ENCODE results near the gene UBAP1L.

Gene UBAP1L

GRCh38 chr15:65134538-65134937, 19.5 kb upstream of the UBAP1L start:
- DNase-seq (no peak), ATAC-seq (ENCODE audit: insufficient read depth, low read depth) (no peak)
- Histone ChIP-seq H3K9ac (ENCODE audit: low read depth, low read length) (peak overlapping the region; percentile 94), H3K4me1 (ENCODE audit: insufficient read depth, low read length) (peaks cover 23% of the 10 kb centered on the region), H4K20me1 (ENCODE audit: insufficient read depth, low read length) (peaks cover 17% of the 10 kb centered on the region; the same call in 1 of the 2 replicates), H3K27me3 (ENCODE audit: insufficient read depth, low read length, poor library complexity) (no peaks in the 10 kb centered on the region), H3K4me2 (ENCODE audit: insufficient read depth, low read length) (peak overlapping the region; percentile 90), H3K36me3 (ENCODE audit: insufficient read depth, low read length) (peaks cover 12% of the 10 kb centered on the region), H2AFZ (ENCODE audit: low read depth, low read length) (no peak overlapping the region; the same call in 1 of the 2 replicates), H3K4me3 (ENCODE audit: low read depth in 1 of 2, low read length in 2 of 2) (peak overlapping the region; percentile 73 to 78; a peak in 3 of 4 replicates), H3K79me2 (ENCODE audit: insufficient read depth, low read length) (peaks cover 33% of the 10 kb centered on the region), H3K27ac (ENCODE audit: low read length) (no peak overlapping the region), H3K9me3 (ENCODE audit: insufficient read depth, low read length, severe bottlenecking) (peaks cover 3% of the 10 kb centered on the region)
- TF ChIP-seq CTCF (IDR thresholded peaks at IDR 0.05; ENCODE audit: borderline replicate concordance, extremely low read depth, low read length, poor library complexity, severe bottlenecking) (no peak), EZH2 (IDR thresholded peaks at IDR 0.05; ENCODE audit: borderline replicate concordance, low read depth, low read length, severe bottlenecking) (no peak)

- H3K4me1 ChIP-seq (ENCODE audit: insufficient read depth, low read length): peaks cover 23% of the 10 kb centered on the region
- no peak for TF ChIP-seq CTCF (IDR thresholded peaks at IDR 0.05; ENCODE audit: borderline replicate concordance, extremely low read depth, low read length, poor library complexity, severe bottlenecking)
- no peak for TF ChIP-seq EZH2 (IDR thresholded peaks at IDR 0.05; ENCODE audit: borderline replicate concordance, low read depth, low read length, severe bottlenecking)
- H3K4me2 ChIP-seq (ENCODE audit: insufficient read depth, low read length): peak within 1 kb of the TSS; percentile 90
- H2AFZ ChIP-seq (ENCODE audit: low read depth, low read length): peak within 1 kb of the TSS; percentile 91
- H3K36me3 ChIP-seq (ENCODE audit: insufficient read depth, low read length): peaks cover 21% of the 10 kb centered on the region
- H3K27me3 ChIP-seq (ENCODE audit: insufficient read depth, low read length, poor library complexity): no peaks in the 10 kb centered on the region
- H3K9me3 ChIP-seq (ENCODE audit: insufficient read depth, low read length, severe bottlenecking): peaks cover 3% of the 10 kb centered on the region
- H3K4me3 ChIP-seq (ENCODE audit: low read depth in 1 of 2, low read length in 2 of 2): peak within 1 kb of the TSS; percentile 73 to 78; a peak in 3 of 4 replicates
- H3K27ac ChIP-seq (ENCODE audit: low read length): peak within 1 kb of the TSS; percentile 82
- peaks cover 36% of the 10 kb centered on the region for H3K79me2 ChIP-seq (ENCODE audit: insufficient read depth, low read length)
- peak within 1 kb of the TSS; percentile 94 for H3K9ac ChIP-seq (ENCODE audit: low read depth, low read length)
- peak; percentile 86 for DNase-seq
- ATAC-seq (ENCODE audit: insufficient read depth, low read depth): peak; percentile 96
- peaks cover 22% of the 10 kb centered on the region; the same call in 1 of the 2 replicates for H4K20me1 ChIP-seq (ENCODE audit: insufficient read depth, low read length)
Measured at GRCh38 chr15:65133548-65134200, 18.7 kb upstream of the UBAP1L start, which contains the start of gene PDCD7. Gene PDCD7, minus strand, starts transcription at chr15:65133808. Its CDS starts 27 bp downstream, at chr15:65133781.

GRCh38 chr15:65132878-65133547, 18.0 kb upstream of the UBAP1L start:
- H2AFZ ChIP-seq (ENCODE audit: low read depth, low read length): peak overlapping the region; percentile 91; the same call in 1 of the 2 replicates
- peaks cover 43% of the 10 kb centered on the region for H3K79me2 ChIP-seq (ENCODE audit: insufficient read depth, low read length)
- peak overlapping the region; percentile 82 for H3K27ac ChIP-seq (ENCODE audit: low read length)

More at GRCh38 chr15:65132878-65133547, 18.0 kb upstream of the UBAP1L start:
- H3K36me3 ChIP-seq (ENCODE audit: insufficient read depth, low read length): peaks cover 27% of the 10 kb centered on the region
- peak overlapping the region; percentile 90 for H3K4me2 ChIP-seq (ENCODE audit: insufficient read depth, low read length)
- peak overlapping the region; percentile 94 for H3K9ac ChIP-seq (ENCODE audit: low read depth, low read length)
- H3K4me1 ChIP-seq (ENCODE audit: insufficient read depth, low read length): peaks cover 23% of the 10 kb centered on the region
- no peaks in the 10 kb centered on the region for H3K27me3 ChIP-seq (ENCODE audit: insufficient read depth, low read length, poor library complexity)
- ATAC-seq (ENCODE audit: insufficient read depth, low read depth): peak; percentile 40
- H3K9me3 ChIP-seq (ENCODE audit: insufficient read depth, low read length, severe bottlenecking): peaks cover 3% of the 10 kb centered on the region
- peak overlapping the region; percentile 73 to 78; a peak in 3 of 4 replicates for H3K4me3 ChIP-seq (ENCODE audit: low read depth in 1 of 2, low read length in 2 of 2)
- DNase-seq: peak; percentile 10
- TF ChIP-seq EZH2 (IDR thresholded peaks at IDR 0.05; ENCODE audit: borderline replicate concordance, low read depth, low read length, severe bottlenecking): no peak
- TF ChIP-seq CTCF (IDR thresholded peaks at IDR 0.05; ENCODE audit: borderline replicate concordance, extremely low read depth, low read length, poor library complexity, severe bottlenecking): no peak
- H4K20me1 ChIP-seq (ENCODE audit: insufficient read depth, low read length): peaks cover 27% of the 10 kb centered on the region; the same call in 1 of the 2 replicates
